Spleen (tissue), 11 donors: Measurements from ENCODE around the gene PANX3. TPM values are rescaled to one million over a fixed set of nuclear protein-coding genes. Genes with fewer than 3 reads are reported as not detected.
"Not testable (repeated sequence)": the region's sequence is repeated elsewhere in the genome, so short reads cannot be mapped to it uniquely, and the experiment has no call there.

Experiments used
- DNase-seq: peaks from one replicate; pipeline ENCODE4 v3.0.0-alpha.2; 2020
- H3K27ac ChIP-seq, 8 donors: fragments of 200-600 bp; sonication (generic) in 7 of 8; 1 replicate in 4 of 8; 2 replicates in 4 of 8; pipeline versions ENCODE4 v1.5.0 to v1.8.0; 2016 to 2021; ENCODE audit warnings: inconsistent platforms in 4 of 8, mild to moderate bottlenecking in 4 of 8, moderate library complexity in 1 of 8
- H3K27me3 ChIP-seq, 7 donors: fragments of 200-600 bp; sonication (generic) in 6 of 7; replicated peaks in 1 of 7; 1 replicate in 4 of 7; 2 replicates in 3 of 7; pipeline versions ENCODE4 v1.5.0 to v1.8.0; 2016 to 2021; ENCODE audit warnings: inconsistent platforms in 3 of 7, mild to moderate bottlenecking in 1 of 7
- H3K36me3 ChIP-seq, 6 donors: fragments of 200-600 bp; sonication (generic) in 5 of 6; 1 replicate in 4 of 6; 2 replicates in 2 of 6; pipeline versions ENCODE4 v1.5.0 to v1.8.0; 2016 to 2021; ENCODE audit warnings: inconsistent platforms in 2 of 6
- H3K4me1 ChIP-seq, 6 donors: fragments of 200-600 bp; sonication (generic) in 5 of 6; 1 replicate in 3 of 6; 2 replicates in 3 of 6; pipeline versions ENCODE4 v1.5.0 to v1.8.0; 2016 to 2021; ENCODE audit warnings: inconsistent platforms in 3 of 6
- H3K4me3 ChIP-seq, 8 donors: fragments of 200-600 bp; sonication (generic) in 7 of 8; 1 replicate in 4 of 8; 2 replicates in 4 of 8; pipeline versions ENCODE4 v1.5.0 to v1.8.0; 2016 to 2021; ENCODE audit warnings: inconsistent platforms in 4 of 8, mild to moderate bottlenecking in 4 of 8, moderate library complexity in 2 of 8
- H3K9me3 ChIP-seq, 8 donors: fragments of 200-600 bp; sonication (generic) in 7 of 8; 1 replicate in 4 of 8; 2 replicates in 4 of 8; pipeline versions ENCODE4 v1.5.0 to v1.8.0; 2016 to 2021; ENCODE audit warnings: inconsistent platforms in 4 of 8
- CTCF ChIP-seq, 11 experiments: fragments of 200-600 bp in 7 of 11; fragments of 450-650 bp in 4 of 11; sonication (generic) in 4 of 11; IDR thresholded peaks in 8 of 11; conservative IDR thresholded peaks in 3 of 11; 1 replicate in 7 of 11; 2 replicates in 4 of 11; pipeline versions ENCODE4 v1.4.0 to v1.8.0; 2016 to 2021; ENCODE audit warnings: antibody characterized with exemption in 11 of 11, inconsistent platforms in 4 of 11, mild to moderate bottlenecking in 1 of 11
- POLR2A ChIP-seq, 3 donors: fragments of 450-650 bp; IDR thresholded peaks; one replicate each; pipeline ENCODE4 v1.5.1; 2017; ENCODE audit warnings: antibody characterized with exemption in 3 of 3, mild to moderate bottlenecking in 1 of 3
- POLR2AphosphoS5 ChIP-seq, 3 donors: sonication (generic); formaldehyde crosslinking; IDR thresholded peaks; one replicate each; pipeline ENCODE4 v1.5.1; 2017; ENCODE audit warnings: antibody characterized with exemption in 3 of 3
- WGBS, 5 donors: extraction: QIAGEN DNeasy Blood & Tissue Kit in 3 of 5; methylation state at CpG; one replicate each; pipeline versions ENCODE4 v1.1.5 to v1.1.7; 2013 to 2018; 5-methylcytosine and 5-hydroxymethylcytosine counted together
- intact Hi-C: fragments of 100-400 bp; cut with DNase I; formaldehyde crosslinking; loops from one replicate; pipeline ENCODE4 v1.15.0; 2023; ENCODE audit warnings: low total_unique reads
- polyA plus RNA-seq, 3 donors: library from polyadenylated mRNA; stranded (reverse); fragments of 200-250 nt; gene quantifications; one replicate each; pipeline ENCODE4 v1.2.1, GENCODE V29; 2013
- total RNA-seq, 7 donors: library from RNA; depleted of rRNA in 3 of 7; stranded (reverse); fragments of >200 nt in 3 of 7; fragmentation: NEBNext Ultra II Directional in 4 of 7; extraction: Animal tissue kit (Norgen Biotek cat#: 25700) in 4 of 7; gene quantifications; one replicate each; pipeline versions ENCODE4 v1.1.0 to v1.2.1, GENCODE V29; 2016 to 2021
- donor health status: healthy with polysubstance abuse.
- donor health status: DM: no; HTN: no; CAD: no; lungs with moderate emphysema.
- donor health status: DM: no; HTN: no; CAD: no.
- donor health status: Bipolar disorder and iron deficiency.
- donor health status: healthy.
- donor health status: DM: no; HTN: no; CAD: no.
- donor health status: DM: yes; HTN: yes; CAD: no.

Gene PANX3
- total and polyA plus RNA-seq, 10 donors, result not detected

DNA sequence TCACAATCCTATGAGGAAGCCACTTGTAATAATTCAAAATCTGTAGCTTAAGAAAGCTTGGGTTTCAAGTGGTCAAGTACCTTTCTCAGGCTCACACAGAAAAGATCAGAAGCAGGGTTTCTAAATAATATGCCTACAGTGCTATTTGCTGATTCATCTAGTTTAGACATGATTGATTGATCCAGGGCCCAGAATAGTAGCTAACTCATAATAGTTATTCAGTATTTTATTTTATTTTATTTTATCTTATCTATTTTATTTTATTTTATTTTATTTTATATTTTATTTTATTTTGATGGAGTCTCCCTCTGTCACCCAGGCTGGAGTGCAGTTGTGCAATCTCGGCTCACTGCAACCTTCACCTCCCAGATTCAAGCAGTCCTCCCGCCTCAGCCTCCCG lies 15.9 kb upstream of the PANX3 start:
- Histone ChIP-seq H3K4me1 (no peaks in the 10 kb centered on the region), H3K36me3 (no peaks in the 10 kb centered on the region), H3K27ac (no peak overlapping the region), H3K27me3 (peaks cover 0 to 23% (median 0%) of the 10 kb centered on the region in 7 donors), H3K4me3 (no peak overlapping the region), H3K9me3 (peaks cover 0 to 5% (median 0%) of the 10 kb centered on the region in 8 donors)
- no peak for DNase-seq
- 90 to 96% (median 91%) methylated on average over 3 of the region's 3 CpGs for WGBS, 5 donors
- intact Hi-C loops, result no loop called here
- TF ChIP-seq POLR2AphosphoS5 (IDR thresholded peaks at IDR 0.05) (no peak), POLR2A (IDR thresholded peaks at IDR 0.05) (no peak), CTCF (IDR thresholded peaks at IDR 0.05 in 8 of 11, conservative IDR thresholded peaks at IDR 0.05 in 3 of 11) (no peak)

DNA sequence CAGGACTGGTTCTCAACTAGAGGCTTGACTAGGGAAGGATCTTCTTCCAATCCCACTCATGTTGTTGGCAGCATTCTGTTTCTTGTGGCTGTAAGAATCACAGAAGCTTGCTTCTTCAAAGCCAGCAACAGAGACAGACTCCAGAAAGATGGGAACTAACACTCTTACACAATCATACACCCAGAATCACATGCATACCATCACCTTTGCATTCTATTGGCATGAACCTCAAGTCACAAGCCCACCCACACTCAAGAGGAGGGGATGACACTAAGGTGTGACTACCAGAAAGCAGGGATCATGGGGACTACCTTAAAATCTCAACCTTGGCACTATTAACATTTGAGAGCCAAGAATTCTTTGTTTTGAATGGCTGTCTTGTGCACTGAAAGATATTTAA lies 13.6 kb upstream of the PANX3 start:
- Histone ChIP-seq H3K4me1 (no peaks in the 10 kb centered on the region), H3K9me3 (peaks cover 0 to 5% (median 0%) of the 10 kb centered on the region in 8 donors), H3K4me3 (no peak overlapping the region), H3K27ac (no peak overlapping the region), H3K36me3 (no peaks in the 10 kb centered on the region), H3K27me3 (peaks cover 0 to 24% (median 0%) of the 10 kb centered on the region in 7 donors)
- DNase-seq, result no peak
- intact Hi-C loops, result no loop called here
- TF ChIP-seq POLR2AphosphoS5 (IDR thresholded peaks at IDR 0.05) (no peak), CTCF (IDR thresholded peaks at IDR 0.05 in 8 of 11, conservative IDR thresholded peaks at IDR 0.05 in 3 of 11) (no peak), POLR2A (IDR thresholded peaks at IDR 0.05) (no peak)

DNA sequence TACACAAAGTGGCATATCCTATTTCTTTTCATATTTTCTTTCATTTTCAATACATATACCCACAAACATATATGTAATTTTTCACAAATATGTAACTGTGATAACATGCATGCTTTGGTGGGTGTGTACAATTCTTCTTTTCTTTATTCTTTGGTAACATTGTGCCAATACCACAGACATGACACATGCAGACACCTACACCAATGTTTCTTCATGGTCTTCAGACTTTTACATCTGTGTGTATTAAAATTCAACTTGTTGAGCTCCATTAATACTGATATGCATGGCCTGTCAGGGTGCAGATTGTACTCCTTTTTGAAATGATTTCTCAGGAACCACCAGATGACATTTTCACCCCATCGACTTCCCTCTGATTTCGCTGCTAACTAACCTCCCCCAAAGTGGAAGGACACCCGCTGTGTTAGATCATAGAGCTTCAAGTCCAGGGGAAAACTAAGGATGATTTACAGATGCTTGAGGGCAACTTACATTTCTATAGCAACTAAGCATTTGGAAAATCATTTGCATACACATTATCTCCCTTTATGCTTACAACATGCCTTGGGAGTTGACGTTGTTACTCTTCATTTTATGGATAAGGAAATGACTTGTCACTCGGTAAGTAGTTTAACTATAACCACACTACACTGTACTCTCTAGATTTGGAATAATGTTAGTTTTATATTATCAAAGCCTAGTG lies 10.5 kb upstream of the PANX3 start:
- H3K27ac ChIP-seq, result no peak overlapping the region
- WGBS, 5 donors, result 61 to 78% (median 74%) methylated on average over 5 of the region's 5 CpGs
- intact Hi-C loops, result no loop called here
- peaks cover 0 to 5% (median 0%) of the 10 kb centered on the region in 8 donors for H3K9me3 ChIP-seq
- H3K4me3 ChIP-seq, result no peak overlapping the region
- H3K4me1 ChIP-seq, result peaks cover 0 to 5% (median 0%) of the 10 kb centered on the region in 6 donors
- no peak for TF ChIP-seq POLR2A (IDR thresholded peaks at IDR 0.05)
- no peak for TF ChIP-seq POLR2AphosphoS5 (IDR thresholded peaks at IDR 0.05)
- TF ChIP-seq CTCF (IDR thresholded peaks at IDR 0.05 in 8 of 11, conservative IDR thresholded peaks at IDR 0.05 in 3 of 11), result no peak
- H3K27me3 ChIP-seq, result peaks cover 0 to 18% (median 0%) of the 10 kb centered on the region in 7 donors
- no peaks in the 10 kb centered on the region for H3K36me3 ChIP-seq
- DNase-seq, result no peak

DNA sequence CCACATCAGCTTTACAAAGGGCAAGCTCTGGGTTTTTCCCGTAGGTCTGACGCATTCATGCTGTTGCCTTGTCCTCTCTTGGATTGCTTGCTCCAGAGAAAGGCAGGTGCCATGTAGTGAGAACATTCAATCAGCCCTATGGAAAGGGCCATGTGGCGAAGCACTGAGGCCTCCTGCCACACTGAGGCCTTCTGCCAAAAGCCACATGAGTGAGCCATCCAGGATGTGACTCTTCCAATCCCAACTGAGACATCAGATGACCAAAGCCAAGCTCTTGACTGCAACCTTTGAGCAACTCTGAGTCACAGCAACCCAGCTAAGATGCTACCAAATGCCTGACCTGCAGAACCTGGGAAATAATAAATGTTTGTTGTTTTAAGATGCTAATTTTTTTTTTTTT lies 9.0 kb upstream of the PANX3 start:
- Histone ChIP-seq H3K4me3 (no peak overlapping the region), H3K9me3 (peaks cover 0 to 5% (median 0%) of the 10 kb centered on the region in 8 donors), H3K4me1 (peaks cover 0 to 8% (median 0%) of the 10 kb centered on the region in 6 donors), H3K36me3 (no peaks in the 10 kb centered on the region), H3K27ac (no peak overlapping the region), H3K27me3 (peaks cover 0 to 13% (median 0%) of the 10 kb centered on the region in 7 donors)
- no peak for DNase-seq
- 72 to 92% (median 85%) methylated on average over 3 of the region's 3 CpGs for WGBS, 5 donors
- intact Hi-C loops, result no loop called here
- no peak for TF ChIP-seq POLR2AphosphoS5 (IDR thresholded peaks at IDR 0.05)
- TF ChIP-seq CTCF (IDR thresholded peaks at IDR 0.05 in 8 of 11, conservative IDR thresholded peaks at IDR 0.05 in 3 of 11), result no peak

- H3K27me3 ChIP-seq, H3K36me3 ChIP-seq, H3K27ac ChIP-seq, H3K9me3 ChIP-seq, H3K4me1 ChIP-seq, DNase-seq, H3K4me3 ChIP-seq, intact Hi-C loops: not testable (repeated sequence)
- 66 to 97% (median 87%) methylated on average over 3 of the region's 3 CpGs for WGBS, 5 donors
Measured at GRCh38 chr11:124602723-124603122, 8.5 kb upstream of the PANX3 start.
